Skin of body (tissue), 2 donors: ENCODE measurements around the gene TWF1. TPM values are rescaled to one million over a fixed set of nuclear protein-coding genes. Genes with fewer than 3 reads are reported as not detected.
"Not testable (repeated sequence)": the region's sequence is repeated elsewhere in the genome, so short reads cannot be mapped to it uniquely, and the experiment has no call there.

Source experiments
- DNase-seq: peaks from one replicate; lab custom pipeline; 2025; lab: John Stamatoyannopoulos, UW
- total RNA-seq: library from RNA; depleted of rRNA; stranded (reverse); fragments of >200 nt; gene quantifications from one replicate; pipeline ENCODE4 v1.2.3, GENCODE V29; 2014

The TWF1 gene
- total RNA-seq, result 65.4 TPM

- peak; percentile 82 for DNase-seq
Observed at GRCh38 chr12:43805860-43806736, at the start of gene TWF1. Gene TWF1, minus strand, starts transcription at chr12:43806317. Its CDS starts 72 bp downstream, at chr12:43806245.

DNA sequence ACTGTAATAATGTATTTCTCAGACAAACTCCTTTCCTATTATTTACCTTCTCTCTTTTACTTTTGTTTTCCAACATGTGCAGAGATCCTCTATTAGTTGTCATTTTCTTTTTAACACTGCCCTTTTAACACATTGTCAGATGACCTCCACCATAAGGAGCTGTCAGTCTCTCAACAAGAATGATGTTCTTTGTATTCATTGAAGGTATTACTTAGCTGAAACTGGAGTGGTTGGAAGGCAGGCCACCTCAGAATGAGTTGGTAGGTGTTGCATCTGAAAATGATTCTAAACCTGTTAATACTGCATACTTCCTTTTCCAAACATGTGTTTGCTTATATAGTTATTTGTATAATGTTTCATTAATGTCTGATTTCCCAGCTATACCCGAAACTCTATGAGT is 46.6 kb upstream of the TWF1 start:
- no peak for DNase-seq

DNA sequence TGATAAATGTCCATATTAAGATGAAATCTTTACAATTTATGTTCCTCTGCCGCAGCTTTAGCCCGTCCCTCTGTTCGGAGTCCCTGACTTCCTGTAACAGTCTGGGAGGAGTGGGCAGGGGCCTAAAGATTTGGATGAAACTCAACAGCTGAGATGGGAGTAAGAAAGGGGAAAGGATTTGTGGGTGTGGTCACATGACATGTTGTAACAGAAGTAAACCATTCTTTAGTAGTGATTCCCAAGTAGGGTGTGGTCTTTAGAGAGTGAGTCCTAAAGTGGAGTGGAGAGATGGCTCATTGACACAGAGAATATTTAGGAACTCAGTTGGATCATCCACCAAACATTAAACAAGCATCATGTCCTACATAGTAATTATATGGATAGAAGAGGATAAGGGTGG is 42.7 kb upstream of the TWF1 start:
- no peak for DNase-seq

DNA sequence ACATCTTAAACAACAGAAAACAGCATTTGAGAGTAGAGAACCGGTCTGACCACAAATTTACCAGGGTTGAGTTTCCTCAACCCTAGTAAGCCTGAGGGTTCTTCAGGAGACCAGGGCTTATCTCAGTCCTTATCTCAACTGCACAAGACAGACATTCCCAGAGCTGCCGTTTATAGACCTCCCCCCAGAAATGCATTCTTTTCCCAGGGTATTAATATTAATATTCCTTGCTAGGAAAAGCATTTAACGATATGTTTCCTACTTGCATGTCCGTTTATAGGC is 42.0 kb upstream of the TWF1 start:
- DNase-seq, result no peak

DNA sequence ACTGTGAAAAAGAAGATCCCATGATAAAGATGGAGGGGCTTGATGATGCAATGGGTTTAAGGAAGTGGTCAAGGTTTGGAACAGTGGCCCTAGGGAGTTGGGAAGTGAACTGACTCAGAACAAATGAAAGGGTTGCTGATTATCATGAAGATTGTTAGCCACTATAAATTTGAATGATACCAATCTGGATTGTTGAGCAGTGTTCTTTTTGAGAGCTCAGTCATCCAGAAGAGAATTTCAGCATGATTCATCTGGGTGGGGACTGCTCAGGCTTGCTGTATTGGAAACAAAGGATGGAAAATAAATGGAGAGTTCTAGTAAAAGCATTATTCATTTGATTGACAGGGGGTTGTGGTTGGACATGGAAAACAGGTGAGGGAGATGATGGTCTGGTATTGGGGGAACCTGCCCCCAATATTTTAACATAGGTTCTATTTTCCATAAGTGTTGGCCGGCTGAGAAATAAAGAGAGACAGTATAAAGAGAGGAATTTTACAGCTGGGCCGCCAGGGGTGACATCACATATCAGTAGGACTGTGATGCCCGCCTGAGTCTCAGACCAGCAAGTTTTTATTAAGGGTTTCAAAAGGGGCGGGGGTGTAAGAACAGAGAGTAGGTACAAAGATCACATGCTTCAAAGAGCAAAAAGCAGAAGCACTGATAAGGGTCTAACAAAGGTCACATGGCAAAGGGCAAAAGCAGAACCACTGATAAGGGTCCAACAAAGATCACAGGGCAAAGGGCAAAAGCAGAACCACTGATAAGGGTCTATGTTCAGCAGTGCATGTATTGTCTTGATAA is 41.5 kb upstream of the TWF1 start:
- DNase-seq, result not testable (repeated sequence)

GRCh38 chr12:43842259-43842658 is 36.1 kb upstream of the TWF1 start:
- no peak for DNase-seq

- no peak for DNase-seq
Observed at GRCh38 chr12:43841253-43841652, 35.1 kb upstream of the TWF1 start.

- DNase-seq, result no peak
Observed at GRCh38 chr12:43840338-43840737, 34.2 kb upstream of the TWF1 start.

DNA sequence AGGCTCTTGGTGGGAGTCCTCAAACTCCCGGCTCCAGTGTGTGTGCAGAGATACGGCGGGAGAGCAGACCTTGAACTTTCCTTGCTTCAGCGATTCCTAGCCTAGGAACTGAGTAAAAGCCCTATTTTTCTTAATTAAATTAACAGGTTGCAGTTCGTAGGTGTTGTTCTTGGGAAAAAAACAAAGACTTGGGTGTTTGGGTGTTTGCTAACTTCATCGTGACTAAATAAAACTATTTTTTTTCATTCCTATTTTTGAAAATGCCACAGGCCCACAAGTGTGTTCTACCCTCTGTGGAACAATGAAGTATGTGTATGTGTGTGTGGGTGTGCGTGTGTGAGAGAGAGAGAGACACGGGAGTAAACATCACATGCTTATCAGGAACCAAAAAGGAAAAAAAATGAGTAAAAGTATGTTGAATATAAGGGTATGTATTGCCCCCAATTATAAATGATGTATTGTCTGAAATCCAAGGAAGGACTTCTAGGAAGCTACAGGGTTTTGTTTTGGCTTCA is 30.4 kb upstream of the TWF1 start:
- peak; percentile 42 for DNase-seq

DNA sequence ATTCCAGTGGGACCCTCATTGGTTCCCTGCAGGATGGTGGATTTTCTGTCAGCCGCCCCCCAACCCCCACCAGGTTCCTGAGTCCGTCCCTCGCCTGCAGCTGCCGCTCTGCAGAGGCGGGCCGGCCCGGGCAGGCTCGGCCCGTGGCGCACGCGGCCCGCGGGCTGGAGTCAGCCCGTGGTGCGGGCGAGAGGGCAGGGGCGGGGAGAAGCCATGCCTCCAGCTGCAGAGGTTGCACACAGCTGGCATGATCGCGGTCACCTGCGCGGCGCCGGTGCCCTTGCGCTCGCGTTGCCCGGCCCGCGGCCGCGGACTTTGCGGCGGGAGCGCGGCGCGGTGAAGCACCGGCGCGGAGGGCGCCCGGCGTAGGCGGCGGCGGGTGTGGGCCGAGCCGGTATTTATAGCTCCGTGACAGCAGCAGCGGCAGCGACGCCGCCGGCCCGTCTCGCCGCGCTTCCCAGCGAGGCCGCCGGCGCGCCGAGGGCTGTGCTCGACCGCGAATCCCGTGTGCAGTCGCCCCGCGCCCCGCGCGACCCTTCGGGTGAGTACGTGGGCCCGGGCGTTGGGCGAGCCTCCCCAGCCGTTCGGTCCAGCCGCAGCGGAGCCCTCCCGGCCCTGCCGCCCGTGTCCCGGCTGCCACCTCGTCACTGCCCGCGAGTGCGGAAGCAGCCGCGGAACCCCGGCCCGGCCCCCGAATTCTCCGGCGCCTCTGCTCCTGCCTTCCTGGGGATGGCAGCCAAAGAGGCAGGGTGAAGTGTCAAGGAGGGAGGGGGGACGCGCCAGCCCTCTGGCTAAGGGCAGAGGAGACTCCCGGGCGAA is 29.7 kb upstream of the TWF1 start, which contains the start of gene TMEM117:
TMEM117 (plus strand) TSS at position 426 of the 819 bp plus-strand sequence.
- DNase-seq, result peak; percentile 42

GRCh38 chr12:43835264-43835655 is 29.1 kb upstream of the TWF1 start:
- no peak for DNase-seq

GRCh38 chr12:43832463-43833168 is 26.5 kb upstream of the TWF1 start:
- DNase-seq, result no peak

- DNase-seq, result no peak
Observed at GRCh38 chr12:43827093-43827492, 21.0 kb upstream of the TWF1 start.

- DNase-seq, result no peak
Observed at GRCh38 chr12:43826681-43827080, 20.6 kb upstream of the TWF1 start.

- no peak for DNase-seq
Observed at GRCh38 chr12:43824207-43824775, 18.2 kb upstream of the TWF1 start.

GRCh38 chr12:43816168-43816567 is 10.1 kb upstream of the TWF1 start:
- DNase-seq, result no peak

DNA sequence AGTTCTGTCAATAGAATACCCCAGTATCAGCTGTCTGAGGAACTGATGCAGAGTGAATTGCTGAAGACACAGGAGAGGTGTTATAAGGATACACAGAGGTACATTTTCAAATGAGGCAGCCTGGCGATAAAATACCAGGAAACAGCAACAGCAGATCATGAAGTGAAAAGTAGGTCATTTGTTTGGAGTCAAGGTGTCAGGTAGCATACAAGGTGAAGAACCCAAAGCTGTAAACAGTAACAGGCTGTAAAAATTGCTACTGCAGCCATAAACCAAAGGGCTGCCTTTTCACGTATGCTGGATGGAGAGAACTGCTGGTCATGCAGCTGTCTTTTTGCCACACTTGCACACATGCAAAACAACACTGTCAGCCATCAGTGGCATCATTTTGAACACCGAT is 9.3 kb upstream of the TWF1 start:
- no peak for DNase-seq

DNA sequence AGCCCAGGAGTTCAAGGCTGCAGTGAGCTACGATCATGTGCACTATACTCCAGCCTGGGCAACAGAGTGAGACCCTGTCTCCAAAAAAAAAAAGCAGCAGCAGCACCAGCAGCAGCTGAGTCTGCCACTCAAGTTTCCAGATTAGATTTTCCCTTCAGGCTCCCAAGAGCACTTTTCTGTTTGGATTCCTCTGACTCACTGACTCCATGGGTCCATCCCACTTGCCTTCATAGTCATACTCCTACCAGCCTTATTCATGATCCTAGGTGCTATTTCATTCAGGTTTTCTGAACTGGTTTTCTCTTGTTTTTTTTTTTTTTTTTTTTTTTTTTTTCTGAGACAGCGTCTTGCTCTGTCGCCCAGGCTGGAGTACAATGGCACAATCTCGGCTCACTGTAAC is 6.8 kb upstream of the TWF1 start:
- no peak for DNase-seq

GRCh38 chr12:43812057-43812456 is 5.9 kb upstream of the TWF1 start:
- no peak for DNase-seq

DNA sequence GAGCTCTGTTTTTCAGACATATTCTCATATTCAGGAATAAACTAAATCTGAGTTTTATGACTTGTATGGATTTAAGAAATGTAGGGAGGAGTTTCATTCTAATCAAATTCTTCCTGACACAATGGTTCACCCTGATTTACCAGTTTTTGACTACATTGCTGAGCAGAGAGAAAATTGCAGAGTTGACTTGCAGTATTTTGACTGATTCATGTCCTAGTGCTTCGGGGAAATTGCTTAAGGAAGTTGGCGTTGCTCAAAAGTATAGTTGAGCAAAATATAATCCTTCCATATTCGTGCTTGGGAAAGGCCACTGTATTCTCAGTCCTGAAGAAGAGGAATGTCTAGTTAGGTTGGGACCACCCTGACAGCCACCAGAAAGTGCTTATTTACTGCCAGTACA is 1.3 kb upstream of the TWF1 start:
- no peak for DNase-seq

DNA sequence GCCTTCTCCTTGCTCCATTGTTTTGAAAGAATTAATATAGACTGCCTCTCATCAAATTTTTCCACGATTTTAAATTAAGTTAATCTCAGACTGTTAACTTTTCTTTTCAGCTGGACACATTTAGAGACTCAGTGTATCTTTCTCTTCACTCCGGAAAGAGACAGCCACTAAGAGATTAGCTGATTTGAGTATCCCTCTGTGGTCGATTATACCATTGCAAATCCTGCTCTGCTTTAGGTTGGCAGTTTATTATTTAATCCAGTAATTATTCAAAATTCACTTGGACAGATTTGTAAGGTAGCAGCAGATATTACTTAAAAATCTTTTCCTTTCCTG is 588 bp upstream of the TWF1 start:
- no peak for DNase-seq
